ENCODE data around the gene SLC29A4.
"Not testable (repeated sequence)": the region's sequence is repeated elsewhere in the genome, so short reads cannot be mapped to it uniquely, and the experiment has no call there.

The SLC29A4 gene

DNA sequence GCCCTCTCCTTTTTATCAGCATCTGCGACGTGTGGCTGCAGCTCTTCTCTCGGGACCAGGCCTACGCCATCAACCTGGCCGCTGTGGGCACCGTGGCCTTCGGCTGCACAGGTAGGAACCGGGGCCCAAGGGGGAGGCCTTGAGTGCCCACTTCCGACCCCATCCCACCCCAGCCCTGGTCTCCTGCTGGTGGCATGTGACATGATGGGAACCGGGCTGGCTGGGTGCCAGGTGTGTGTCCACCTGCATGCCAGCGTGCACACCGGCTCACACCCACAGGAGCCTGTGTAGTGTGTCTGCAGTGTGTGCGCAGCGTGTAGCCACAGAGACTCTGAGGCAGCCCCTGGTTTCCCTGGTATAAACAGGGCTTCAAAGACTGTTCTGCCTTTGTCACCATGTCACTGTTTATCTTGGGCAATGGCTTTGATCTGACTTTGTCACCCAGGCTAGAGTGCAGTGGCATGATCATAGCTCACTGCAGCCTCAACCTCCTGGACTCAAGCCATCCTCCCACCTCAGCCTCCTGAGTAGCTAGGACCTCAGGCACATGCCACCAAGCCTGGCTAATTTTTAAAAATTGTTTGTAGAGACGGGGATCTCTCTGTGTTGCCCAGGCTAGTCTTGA is 9.1 kb downstream of the SLC29A4 start:
- DNase-seq (ENCODE audit: low read depth, low spot score); H3K4me3 ChIP-seq (ENCODE audit: low read length): not testable (repeated sequence)

DNA sequence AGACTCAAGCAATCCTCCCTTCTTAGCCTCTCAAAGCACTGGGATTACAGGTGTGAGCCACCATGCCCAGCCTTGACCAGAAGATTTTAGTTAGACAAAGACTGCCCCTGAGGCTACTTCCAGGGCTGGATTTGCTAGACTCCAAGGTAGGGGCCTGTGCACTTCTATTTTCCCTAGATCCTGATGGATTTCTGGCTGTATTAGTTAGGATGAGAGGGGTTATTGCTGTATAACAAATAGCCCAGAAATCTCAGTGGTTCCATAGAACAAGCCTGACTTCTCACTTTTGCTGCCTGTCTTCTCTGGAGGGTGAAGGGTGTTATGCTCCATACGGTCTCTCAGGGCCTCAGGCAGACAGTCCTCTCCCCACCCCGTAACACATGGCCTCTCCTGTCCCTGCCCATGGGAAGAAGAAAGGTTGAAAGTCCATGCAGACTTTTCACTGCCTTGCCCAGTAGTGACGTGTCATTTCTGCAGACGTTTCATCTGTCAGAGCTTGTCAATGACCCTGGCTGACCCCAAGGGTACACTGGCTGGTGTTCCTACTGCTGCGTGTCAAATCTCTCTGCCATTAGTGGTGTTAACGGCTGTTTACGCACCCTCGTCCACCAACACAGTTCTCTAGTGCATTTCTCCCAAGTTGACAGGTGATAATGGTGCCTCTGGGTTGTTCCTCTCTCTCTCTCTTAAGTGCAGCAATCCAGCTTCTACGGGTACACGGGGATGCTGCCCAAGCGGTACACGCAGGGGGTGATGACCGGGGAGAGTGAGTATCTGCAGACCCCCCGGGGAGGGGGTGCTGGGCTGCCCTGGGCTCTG is 11.6 kb downstream of the SLC29A4 start:
- H3K4me3 ChIP-seq (ENCODE audit: low read length): no peak overlapping the region
- no peak for DNase-seq (ENCODE audit: low read depth, low spot score)

DNA sequence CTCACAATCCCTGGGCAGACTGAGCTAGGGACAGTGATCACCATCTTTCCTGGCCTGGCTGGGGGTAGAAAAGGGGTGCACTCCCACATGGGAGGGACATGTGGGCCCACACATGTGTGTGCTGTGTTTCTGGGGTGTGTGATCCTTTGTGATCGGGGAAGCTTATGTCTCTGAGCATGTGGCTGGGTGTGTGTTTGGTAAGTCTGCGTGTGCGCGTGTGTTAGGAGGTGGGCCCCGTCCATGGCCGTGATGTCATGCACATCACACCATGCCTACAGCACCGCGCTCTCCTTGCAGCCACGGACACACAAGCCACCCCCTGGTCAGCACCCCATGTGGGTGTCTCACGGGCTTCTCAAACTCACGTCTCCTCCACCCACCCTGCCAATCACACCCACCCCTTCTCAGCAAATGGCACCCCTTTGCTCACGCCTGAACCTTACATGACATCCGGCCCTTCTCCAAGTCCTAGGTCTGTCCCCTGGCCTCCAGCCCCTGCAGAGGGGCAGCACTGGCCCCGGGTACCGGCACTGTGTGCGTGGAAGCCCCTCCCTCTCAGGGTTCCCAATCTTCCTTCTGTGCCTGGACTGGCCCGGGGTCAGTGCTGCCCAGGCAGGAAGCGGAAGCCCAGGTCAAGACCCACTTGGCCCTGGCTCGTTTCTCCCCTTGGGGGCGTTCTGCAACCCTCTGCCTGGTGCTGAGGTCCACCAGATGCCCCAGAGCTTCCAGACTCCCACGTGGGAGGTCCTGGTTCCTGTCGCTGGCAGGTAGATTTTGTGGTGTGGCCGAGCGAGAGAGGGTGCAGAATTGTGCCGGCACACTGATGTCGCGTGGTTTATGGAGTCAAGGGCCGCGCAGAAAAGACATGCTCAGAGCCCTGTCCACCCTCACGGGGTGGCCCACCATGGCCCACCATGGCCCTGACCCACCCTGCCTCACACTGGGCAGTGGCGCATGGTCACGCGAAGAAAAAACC is 12.6 kb downstream of the SLC29A4 start:
- no peak overlapping the region for H3K4me3 ChIP-seq (ENCODE audit: low read length)
- DNase-seq (ENCODE audit: low read depth, low spot score): no peak

DNA sequence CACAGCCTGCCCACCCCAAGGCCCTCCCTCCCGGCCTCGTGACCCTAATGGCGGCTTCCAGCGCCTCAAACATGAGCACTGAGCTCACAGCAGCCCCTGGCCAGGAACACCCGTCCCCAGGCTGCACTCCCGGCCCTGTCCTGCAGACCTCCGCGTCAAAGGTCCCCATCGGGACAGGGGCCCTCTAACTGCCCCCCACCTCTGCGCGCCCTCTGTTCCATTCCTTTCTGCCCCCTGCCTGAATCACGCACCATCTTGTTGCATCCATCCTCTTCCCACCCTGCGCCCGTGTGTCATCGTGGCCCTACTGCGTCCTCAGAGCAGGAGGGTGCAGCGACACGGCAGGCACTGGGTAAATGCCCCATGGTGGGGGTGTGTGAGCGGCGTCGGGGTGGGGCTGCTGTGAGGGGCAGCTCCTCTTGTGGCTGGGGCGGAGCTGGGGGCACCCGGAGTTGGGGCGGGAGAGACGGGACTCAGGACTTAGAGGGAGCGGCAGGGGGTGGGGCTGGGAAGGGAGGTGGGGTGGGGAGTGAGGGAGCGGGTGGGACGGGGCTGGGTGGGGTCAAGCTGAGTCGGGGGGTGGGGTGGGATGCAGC is 13.4 kb downstream of the SLC29A4 start:
- no peak for DNase-seq (ENCODE audit: low read depth, low spot score)
- no peak overlapping the region for H3K4me3 ChIP-seq (ENCODE audit: low read length)

DNA sequence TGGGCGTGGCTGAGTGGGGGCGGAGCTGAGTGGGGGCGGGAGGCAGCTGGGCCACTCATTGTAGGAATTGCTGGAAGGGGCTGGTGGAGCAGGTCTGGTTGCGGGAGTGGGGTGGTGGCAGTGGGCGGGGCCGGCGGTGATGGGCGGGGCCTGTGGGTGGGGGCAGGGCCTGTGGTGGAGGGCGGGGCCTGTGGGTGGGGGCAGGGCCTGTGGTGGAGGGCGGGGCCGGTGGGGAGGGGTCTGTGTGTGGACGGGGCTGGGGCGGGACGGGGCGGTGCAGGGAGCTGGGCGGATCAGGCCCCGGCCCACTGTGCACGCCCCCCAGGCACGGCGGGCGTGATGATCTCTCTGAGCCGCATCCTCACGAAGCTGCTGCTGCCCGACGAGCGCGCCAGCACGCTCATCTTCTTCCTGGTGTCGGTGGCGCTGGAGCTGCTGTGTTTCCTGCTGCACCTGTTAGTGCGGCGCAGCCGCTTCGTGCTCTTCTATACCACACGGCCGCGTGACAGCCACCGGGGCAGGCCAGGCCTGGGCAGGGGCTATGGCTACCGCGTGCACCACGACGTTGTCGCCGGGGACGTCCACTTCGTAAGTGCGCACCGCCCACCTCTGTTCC is 14.0 kb downstream of the SLC29A4 start:
- peak; percentile 88 for DNase-seq (ENCODE audit: low read depth, low spot score)
- peak overlapping the region; percentile 59 for H3K4me3 ChIP-seq (ENCODE audit: low read length)

DNA sequence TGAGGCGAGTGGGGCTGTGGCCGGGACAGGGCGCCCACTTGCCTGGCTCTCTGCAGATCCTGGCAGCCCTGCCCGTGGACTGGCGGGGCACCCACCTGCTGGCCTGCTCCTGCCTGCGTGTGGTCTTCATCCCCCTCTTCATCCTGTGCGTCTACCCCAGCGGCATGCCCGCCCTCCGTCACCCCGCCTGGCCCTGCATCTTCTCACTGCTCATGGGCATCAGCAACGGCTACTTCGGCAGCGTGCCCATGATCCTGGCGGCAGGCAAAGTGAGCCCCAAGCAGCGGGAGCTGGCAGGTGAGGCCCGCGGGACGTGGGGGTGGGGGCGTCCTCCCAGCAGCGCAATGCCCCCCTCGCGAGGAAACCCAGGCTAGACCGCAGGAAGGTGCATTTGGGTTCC is 17.6 kb downstream of the SLC29A4 start:
- DNase-seq (ENCODE audit: low read depth, low spot score): no peak
- H3K4me3 ChIP-seq (ENCODE audit: low read length): no peak overlapping the region

DNA sequence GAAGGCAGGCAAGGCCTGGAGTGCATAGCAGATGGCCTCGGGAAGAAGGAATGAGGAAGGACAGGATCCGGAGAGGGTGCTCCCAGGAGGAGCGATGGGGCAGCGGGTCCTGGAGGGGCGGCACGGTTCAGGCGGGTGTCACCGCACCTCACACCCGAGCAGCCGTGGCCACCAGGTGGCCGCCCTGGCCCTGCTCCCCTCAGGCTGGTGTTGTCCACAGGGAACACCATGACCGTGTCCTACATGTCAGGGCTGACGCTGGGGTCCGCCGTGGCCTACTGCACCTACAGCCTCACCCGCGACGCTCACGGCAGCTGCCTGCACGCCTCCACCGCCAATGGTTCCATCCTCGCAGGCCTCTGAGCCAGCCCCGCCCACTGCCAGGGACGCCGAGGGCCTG is 19.8 kb downstream of the SLC29A4 start:
- DNase-seq (ENCODE audit: low read depth, low spot score): no peak
- H3K4me3 ChIP-seq (ENCODE audit: low read length): no peak overlapping the region

DNA sequence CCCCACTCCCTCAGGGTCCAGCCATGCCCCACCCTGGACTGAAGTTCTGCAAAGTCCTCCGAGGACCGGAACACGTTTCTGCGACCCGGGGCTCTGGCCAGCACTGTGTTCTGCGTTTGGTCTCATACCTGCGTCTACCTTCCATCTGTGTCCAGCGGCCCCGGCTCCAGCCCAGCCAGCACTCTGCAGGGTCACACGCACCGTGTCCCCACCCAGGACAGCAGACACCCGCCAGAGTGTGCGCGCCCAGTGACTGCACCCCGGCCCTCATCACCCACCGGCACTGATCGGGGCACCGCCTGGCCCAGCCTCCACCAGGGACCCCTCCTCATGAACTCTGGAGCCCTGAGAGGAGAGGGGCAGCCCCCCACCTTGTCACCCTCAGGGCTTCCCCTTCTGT is 20.3 kb downstream of the SLC29A4 start:
- no peak overlapping the region for H3K4me3 ChIP-seq (ENCODE audit: low read length)
- DNase-seq (ENCODE audit: low read depth, low spot score): no peak

DNA sequence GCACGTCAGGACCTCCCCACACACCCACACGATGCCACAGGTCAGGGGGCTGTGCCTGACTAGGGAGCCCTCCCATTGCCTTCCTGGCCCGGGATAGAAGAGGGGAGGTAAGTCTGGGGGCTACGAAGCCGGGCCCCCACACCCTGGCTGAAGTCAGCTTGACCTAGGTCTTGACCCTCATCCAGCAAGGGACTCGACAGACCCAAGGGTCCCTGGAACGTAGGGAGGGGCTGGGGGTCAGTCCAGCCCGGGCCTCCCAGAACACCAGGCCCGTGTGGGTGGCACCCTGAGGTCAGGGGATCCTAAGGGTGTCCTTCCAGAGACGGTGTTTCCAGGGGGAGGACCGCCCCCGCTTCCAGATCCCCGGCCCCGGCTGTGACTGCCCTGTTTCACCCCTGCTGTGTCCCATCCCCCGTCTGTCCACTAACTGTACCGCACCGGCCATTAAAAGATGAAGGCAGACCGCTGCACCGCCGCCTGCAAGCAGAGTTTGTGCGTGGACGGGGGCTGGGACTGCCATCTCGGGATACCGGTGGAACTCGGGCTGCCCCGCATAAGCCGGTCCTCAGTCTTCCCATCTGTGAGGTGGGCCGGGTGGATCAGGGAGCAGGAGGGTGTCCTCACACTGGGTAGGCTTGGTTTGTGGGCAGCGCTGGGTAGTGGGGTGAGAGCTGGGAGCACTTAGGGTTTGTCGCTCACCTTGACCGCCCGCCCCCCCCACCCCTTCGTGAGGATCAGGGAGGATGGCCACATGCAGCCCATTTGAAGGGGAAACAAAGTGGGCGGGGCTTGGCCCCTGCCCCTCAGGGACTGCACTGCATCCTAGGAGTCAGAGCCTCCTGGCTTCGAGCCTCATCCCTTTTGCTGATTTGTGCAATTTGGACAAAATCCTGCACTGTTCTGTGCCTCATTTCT is 21.1 kb downstream of the SLC29A4 start:
- no peak for DNase-seq (ENCODE audit: low read depth, low spot score)
- no peak overlapping the region for H3K4me3 ChIP-seq (ENCODE audit: low read length)

DNA sequence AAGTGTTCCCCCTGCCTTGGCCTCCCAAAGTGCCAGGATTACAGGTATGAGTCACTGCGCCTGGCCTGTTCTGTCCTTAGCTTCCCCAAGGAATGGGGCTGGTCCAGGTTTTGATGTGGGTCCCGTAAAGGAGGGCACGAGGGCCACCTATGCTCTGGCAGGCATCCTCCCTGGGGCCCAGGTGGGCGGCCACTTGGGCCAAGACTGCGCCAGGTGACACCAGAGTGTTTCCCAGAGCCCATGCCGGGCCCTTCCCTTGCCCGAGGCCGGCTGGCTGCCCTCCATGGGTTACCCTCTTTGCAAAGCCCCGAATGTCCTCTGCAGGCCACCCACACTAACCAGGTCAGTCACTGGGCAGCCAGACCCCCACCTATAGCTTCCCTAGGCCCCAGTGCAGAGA is 22.3 kb downstream of the SLC29A4 start:
- DNase-seq (ENCODE audit: low read depth, low spot score); H3K4me3 ChIP-seq (ENCODE audit: low read length): not testable (repeated sequence)

DNA sequence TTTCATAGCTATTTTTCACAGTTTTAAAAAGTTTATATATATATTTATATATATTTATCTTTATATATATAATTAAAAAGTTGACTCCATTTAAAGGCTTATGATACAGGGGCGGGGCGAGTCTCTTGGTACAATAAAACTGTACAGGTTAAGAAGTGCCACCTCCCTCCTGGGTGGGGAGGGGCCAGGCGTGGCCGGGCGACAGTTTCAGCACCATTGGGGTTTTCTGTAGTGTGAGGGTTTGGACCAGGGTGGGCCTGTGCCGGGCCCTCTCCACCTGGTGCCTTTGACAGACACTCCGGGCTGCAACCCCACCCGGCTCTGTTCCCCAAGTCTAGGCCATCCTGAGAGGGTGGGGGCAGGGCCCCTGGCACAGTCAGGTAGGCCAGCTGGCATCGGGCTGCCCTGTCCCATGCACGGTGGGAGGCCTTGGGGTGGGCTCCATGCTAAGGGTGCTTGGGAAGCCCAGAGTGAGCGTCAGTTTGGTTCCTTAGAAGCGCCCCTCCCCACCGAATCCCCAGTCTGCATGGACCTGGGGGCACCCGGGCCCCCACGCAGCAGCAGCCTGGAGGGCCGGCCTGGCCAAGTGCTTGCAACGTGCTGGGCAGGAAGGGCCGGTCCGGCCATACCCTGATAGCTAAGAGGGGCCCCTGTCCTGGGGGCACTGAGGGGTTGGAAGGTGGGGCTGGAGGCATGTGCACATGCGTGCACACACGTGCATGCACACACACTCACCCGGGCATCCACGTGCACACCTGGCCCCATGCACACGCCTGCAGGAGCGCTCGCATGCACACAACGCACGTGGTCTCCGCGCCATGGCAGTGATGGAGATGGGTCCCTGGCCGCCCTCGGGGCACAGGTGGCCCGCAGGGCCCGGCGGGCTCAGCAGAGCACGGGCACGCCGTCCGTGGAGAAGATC is 24.7 kb downstream of the SLC29A4 start:
- not testable (repeated sequence) for DNase-seq (ENCODE audit: low read depth, low spot score)

DNA sequence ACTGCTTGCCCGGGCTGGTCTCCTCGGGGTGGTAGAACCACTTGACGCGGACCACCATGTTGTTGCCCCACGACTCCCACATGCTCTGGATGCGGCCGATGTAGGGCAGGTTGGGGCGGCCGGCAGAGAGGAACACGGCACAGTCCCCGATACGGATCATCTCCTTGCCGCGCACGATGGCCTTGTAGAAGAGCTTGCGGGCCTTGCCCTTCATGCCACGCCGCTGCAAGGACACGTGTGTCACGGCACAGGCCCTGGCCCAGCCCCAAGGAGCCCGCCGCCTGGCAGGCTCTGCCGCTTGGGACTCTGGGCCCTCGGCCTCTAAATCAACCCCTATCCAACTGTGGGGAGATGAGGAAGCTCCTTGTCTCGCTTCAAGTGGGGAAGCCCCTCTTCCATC is 26.4 kb downstream of the SLC29A4 start:
- no peak overlapping the region for H3K4me3 ChIP-seq (ENCODE audit: low read length)
- no peak for DNase-seq (ENCODE audit: low read depth, low spot score)

More for the DNA sequence above, 24.7 kb downstream of the SLC29A4 start:
- not testable (repeated sequence) for H3K4me3 ChIP-seq (ENCODE audit: low read length)

DNA sequence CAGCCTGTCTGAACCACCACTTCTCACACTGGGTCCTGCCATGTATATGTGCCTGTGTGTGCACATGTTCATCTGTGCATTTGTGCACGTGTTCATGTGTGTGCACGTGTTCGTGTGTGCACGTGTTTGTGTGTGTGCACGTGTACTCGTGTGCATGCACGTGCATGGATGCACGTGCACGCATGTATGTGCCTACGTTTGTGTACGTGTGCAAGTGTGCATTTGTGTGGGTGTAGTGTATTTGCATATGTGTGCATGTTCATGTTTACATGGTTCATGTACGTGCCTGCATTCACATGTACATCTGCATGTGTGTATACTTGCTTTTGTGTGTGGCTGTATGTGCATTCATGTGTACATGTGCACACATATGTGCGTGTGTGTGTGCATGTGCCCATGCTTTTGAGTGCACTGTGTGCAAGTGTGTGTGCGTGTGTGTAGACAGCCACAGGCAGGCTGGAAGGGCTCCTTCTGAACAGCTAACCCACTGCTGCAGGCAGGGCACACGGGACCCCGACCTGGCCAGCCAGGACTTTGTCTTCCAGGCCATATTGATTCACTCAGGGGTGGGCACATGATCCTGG is 28.2 kb downstream of the SLC29A4 start:
- DNase-seq (ENCODE audit: low read depth, low spot score): no peak
- no peak overlapping the region for H3K4me3 ChIP-seq (ENCODE audit: low read length)

DNA sequence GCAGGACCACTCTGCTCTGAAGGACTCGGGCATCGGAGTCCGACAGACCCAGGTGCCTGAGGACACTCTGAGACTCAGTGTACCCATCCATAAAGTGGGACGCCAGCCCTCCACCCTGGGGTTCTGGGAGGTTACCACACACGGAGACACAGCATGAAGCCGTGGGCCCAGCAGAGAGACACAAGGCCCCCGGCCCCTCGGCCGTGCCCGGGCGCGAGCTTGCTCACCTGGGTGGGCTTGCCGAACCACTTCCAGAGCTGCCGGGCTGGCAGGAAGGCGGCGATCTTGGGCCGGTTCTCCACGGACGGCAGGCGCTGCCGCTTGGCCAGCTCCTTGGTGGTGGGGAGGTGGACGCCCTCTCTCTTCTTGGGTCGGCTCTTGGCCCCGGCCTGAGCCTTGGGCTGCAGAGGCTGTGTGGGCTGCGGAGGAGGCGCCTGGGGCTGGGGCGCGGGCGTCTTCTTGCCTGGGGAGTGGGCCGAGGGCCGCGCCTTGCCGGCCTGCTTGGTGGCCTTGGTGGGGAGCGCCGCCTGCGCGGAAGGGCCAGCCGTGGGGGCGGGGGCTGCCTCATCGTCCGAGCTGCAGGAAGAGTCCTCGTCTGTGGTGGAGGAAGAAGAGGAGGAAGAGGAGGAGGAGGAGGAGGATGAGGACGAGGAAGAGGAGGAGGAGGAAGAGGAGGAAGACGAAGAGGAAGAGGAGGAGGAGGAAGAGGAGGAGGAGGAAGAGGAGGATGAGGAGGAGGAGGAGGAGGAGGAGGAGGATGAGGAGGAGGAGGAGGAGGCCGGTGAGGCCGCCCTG is 29.7 kb downstream of the SLC29A4 start:
- DNase-seq (ENCODE audit: low read depth, low spot score); H3K4me3 ChIP-seq (ENCODE audit: low read length): not testable (repeated sequence)

DNA sequence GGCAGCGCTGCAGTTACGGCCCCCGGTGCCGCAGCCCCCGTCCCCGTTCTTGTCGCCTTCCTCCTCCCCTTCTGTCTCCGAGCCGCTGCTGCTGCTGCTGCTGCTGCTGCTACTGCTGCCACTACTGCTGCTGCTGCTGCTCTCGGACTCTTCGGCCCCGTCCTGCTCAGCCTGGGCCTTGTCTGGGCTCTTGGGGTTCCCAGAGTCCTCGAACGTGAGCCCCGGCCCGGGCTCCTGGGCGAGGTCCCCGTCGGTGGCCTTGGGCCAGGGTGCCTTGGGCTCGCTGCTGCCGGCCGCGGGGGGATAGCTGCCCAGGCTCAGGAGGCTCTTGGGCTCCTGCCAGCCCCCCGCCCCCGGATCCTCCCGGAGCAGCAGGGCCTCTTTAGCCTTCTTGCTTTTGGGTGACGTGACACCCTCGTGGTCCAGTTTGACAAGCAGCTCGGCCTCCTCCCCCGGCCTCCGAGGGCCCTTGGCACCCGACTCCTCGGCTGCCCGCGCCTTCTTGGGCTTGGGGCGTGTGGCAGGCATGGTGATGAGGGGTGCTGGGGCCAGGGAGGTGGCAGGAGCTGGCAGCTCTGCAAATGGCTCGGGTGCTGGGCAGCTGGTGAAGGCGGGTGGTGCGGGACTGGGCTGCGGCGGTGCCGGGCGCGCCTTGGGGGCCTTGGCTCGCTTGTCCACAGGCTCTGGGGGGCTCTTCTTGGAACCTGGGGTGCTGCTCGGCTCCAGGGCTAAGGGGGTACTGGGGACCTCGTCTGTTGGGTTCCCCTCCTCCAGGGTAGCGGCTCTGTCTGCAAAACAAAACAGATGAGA is 30.5 kb downstream of the SLC29A4 start:
- H3K4me3 ChIP-seq (ENCODE audit: low read length); DNase-seq (ENCODE audit: low read depth, low spot score): not testable (repeated sequence)
